GM18526 (cell line): Measurements from ENCODE around the gene EPHA4.

Experiments used
- POLR2A ChIP-seq: IDR thresholded peaks from 3 replicates; pipeline ENCODE4 v1.6.1; 2011; ENCODE audit not compliant: insufficient read length; ENCODE audit errors: extremely low read depth

Gene EPHA4

DNA sequence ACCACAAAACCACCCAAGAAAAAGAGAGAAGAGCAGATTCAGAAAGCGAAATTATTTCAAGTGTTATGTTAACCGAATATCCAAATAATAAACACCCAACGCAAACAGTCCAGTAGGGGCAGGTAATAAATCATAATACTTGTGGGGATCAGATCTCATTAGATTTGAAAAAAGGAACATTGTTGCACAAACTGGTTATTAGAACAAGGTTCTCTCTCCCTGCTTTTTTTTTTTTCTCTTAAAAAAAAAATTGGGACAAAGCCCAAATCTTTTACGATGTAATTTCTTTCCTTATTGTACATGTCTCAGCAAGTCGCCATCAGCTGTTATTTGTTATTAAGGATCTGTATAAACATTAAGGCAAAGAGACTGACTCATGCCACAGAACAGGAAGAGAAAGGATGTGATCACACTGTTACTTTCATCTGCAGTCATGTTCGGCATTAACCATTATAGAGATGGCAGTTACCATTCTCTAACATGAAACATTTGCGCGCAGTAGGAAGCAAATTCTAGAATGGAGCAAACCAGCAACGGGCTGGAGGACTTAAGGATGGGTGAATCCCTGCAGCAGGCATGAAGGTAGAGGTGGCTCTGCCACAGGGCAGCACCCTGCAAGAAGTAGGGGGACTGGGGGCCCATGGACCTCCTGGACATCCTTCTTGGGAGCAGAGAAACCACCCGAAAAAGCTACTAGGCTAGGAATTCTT is 42.0 kb downstream of the EPHA4 start:
- no peak for TF ChIP-seq POLR2A

GRCh38 chr2:221529177-221529942 is 42.7 kb downstream of the EPHA4 start:
- TF ChIP-seq POLR2A: no peak

GRCh38 chr2:221527776-221528309 is 44.3 kb downstream of the EPHA4 start:
- TF ChIP-seq POLR2A: no peak

- no peak for TF ChIP-seq POLR2A
These were observed 47.9 kb downstream of the EPHA4 start for GRCh38 chr2:221524158-221524557.

- TF ChIP-seq POLR2A: no peak
These were observed 50.8 kb downstream of the EPHA4 start for GRCh38 chr2:221521233-221521845.

DNA sequence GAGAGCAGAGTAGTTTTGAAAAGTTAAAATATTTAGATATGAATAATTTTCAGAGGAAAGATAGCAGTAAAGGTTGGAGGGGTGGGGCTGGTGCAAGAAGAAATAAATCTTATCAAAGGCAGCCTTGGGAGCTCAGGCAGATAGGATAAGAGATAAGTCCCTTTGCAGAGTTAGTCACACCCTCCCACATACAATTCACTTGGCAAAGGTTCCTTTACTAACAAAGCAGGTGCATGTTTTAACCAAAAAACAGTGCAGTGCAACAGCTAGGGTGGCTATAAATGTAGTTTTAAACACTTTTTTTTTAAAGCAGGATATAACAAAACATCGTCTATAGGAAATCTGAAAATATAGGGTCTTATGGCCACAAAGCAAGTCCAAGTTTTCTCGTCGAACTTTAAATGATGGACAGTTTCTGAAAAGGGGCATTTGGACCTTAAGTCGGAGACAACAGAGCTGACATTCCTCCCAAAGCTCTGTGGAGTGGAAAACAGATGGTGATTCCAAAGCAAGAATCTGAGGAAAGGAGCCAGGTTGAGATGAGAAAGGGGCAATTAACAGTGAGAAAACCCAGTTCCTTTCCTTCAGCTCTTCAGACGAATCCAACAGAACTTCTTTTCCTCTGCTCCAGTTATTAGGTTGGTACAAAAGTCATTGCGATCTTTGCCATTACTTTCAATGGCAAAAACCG is 53.0 kb downstream of the EPHA4 start:
- no peak for TF ChIP-seq POLR2A

DNA sequence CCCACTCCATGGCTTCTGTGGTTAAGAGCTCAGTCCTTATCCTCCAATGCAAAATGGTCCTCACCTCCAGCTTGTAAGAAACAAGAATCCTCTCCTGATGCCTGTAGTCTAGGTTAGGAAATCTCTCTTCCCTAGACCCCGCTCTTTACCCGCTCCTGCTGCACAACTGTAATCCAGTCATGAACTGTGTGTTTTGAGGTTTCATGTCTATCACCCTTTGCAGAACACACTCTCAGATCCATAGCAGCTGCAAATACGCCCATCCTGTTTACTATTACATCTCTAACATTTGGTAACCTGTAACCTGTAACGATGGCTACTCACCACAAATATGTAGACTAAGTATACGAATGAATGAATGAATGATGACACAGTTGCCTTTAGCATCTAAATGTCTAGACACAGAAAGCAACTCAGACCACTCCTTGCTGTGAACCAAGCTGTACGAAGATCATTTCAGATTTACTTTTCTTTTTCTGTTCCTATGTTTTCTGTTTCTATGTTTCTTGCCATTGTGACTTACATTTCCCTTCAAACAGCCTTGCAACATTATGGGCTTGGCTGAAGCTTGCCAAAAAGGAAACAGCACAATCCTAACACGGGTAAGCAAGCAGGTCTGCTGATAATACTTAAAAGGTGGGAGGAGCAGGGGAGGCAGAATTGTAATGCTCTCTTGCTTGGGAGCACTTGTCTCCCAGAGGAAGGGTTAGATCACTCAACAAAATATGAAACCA is 53.7 kb downstream of the EPHA4 start:
- no peak for TF ChIP-seq POLR2A

DNA sequence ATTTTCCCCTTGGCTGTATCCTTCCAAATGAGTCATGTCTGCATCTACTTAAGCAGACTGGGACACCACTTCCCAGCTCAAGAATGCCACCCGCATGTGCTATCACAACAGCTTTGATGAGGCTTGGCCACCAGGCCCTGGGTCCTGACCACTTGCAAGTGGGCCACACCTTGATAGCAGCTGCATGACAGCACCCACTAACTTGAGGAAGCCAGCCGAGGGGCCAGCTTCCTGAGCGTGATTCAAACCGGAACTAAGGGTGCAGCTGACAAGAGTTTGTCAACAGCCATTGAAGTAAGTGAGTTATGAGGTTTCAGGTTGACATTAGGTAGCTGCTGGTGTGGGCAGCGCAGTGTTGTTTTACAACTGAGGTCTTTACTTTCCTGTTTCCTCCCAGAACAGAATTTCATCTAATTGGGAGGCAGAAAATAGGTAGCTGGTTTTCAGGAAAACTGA is 54.4 kb downstream of the EPHA4 start:
- TF ChIP-seq POLR2A: no peak

DNA sequence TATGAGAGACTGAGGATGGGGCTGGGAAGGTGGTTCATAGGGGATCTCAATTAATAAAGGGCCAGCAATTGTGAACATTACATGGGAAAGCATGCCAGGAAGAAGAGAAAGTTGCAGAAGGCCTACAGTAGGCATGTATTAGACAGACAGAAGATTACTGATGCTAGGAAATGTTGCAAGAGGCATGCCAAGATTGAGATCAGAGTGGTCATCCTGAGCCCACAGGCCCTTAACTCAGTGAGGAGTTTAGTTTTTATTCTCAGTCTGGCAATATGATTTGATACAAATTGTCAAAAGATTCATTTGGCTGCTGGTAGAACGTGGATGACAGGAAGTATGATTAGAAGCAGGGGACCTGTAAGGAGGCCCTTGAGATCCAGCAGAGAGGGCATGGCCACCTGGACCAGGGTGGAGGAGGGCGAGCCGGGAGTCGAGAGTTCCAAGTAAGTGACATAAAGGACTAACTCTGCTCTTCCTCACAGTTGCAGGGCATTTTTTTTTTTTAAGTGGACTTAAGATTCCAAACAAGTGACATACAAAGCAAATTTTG is 54.9 kb downstream of the EPHA4 start:
- no peak for TF ChIP-seq POLR2A

GRCh38 chr2:221515864-221516263 is 56.2 kb downstream of the EPHA4 start:
- TF ChIP-seq POLR2A: no peak

- no peak for TF ChIP-seq POLR2A
These were observed 57.6 kb downstream of the EPHA4 start for GRCh38 chr2:221514305-221515040.

- TF ChIP-seq POLR2A: no peak
These were observed 58.9 kb downstream of the EPHA4 start for GRCh38 chr2:221513232-221513631.

DNA sequence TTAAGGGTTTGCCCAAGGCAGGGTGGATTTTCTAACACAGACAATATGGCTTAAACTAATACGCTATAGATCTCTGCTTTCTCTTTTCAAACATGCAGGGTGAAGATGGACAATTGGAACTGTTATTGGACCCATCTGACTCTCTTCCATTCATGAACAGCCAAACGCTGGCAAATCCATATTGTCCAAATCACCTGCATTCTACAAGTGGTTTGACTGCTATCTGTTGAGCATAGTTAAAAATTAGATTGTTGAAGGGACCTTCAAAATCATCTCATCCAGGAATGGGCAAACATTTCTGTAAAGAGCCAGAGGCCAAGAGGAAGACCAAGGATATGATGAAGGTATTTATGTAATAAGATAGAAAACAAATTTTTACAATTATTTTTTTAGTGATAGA is 65.6 kb downstream of the EPHA4 start:
- no peak for TF ChIP-seq POLR2A

DNA sequence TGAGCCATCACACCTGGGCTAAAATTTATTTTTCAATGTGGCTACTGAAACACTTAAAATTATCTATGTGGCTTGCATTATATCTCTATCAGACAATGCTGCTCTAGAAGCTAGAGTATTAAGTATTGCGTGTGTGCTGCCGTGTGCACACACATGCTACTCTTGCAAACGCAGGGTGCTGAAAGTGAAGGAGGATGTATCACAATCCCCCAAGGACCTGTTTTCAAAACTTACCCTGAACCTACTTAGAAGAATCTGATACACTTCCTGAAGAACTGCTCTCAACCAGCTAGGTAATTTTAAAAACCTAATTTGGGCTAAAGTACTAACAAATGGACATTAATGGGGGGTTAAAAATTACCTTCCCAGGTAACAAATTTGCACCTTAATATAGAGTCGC is 66.5 kb downstream of the EPHA4 start:
- no peak for TF ChIP-seq POLR2A
